Osteocyte (in vitro differentiated cells): ENCODE data around the gene ARHGEF40. TPM values are rescaled to one million over a fixed set of nuclear protein-coding genes. Genes with fewer than 3 reads are reported as not detected.

ENCODE experiments used
- DNase-seq: peaks from one replicate; pipeline ENCODE4 v3.0.0; 2021; ENCODE audit warnings: mixed read lengths; ENCODE audit not compliant: unreplicated experiment; ENCODE audit errors: extremely low spot score
- H3K27ac Mint-ChIP-seq: one replicate; pipeline ENCODE4 v1.8.0; 2021; ENCODE audit warnings: mild to moderate bottlenecking, mixed read lengths; ENCODE audit not compliant: unreplicated experiment
- H3K27me3 Mint-ChIP-seq: one replicate; pipeline ENCODE4 v1.8.0; 2021; ENCODE audit warnings: mixed read lengths; ENCODE audit not compliant: unreplicated experiment
- H3K36me3 Mint-ChIP-seq: one replicate; pipeline ENCODE4 v1.8.0; 2021; ENCODE audit warnings: mixed read lengths; ENCODE audit not compliant: unreplicated experiment
- H3K4me1 Mint-ChIP-seq: one replicate; pipeline ENCODE4 v1.8.0; 2021; ENCODE audit warnings: mixed read lengths; ENCODE audit not compliant: unreplicated experiment
- H3K4me3 Mint-ChIP-seq: one replicate; pipeline ENCODE4 v1.8.0; 2021; ENCODE audit warnings: mild to moderate bottlenecking, moderate library complexity, mixed read lengths; ENCODE audit not compliant: unreplicated experiment
- H3K9me3 Mint-ChIP-seq: one replicate; pipeline ENCODE4 v1.8.0; 2021; ENCODE audit warnings: mixed read lengths; ENCODE audit not compliant: unreplicated experiment
- CTCF ChIP-seq: fragments of 200-600 bp; sonication (generic); IDR thresholded peaks from 2 replicates; pipeline ENCODE4 v1.5.0; 2021; ENCODE audit warnings: antibody characterized with exemption, mild to moderate bottlenecking, moderate library complexity
- total RNA-seq: library from RNA; stranded (reverse); gene quantifications from 2 replicates; pipeline ENCODE4 v1.2.1, GENCODE V29; 2021

Gene ARHGEF40
- total RNA-seq, 1 donor from 2014 or later, result 139 TPM

- no peak for TF ChIP-seq CTCF
- DNase-seq, result no peak
- Mint-ChIP-seq H3K4me1 (peaks cover 4% of the 10 kb centered on the region), H3K4me3 (no peak within 1 kb of the TSS), H3K27ac (no peak within 1 kb of the TSS), H3K9me3 (no peaks in the 10 kb centered on the region), H3K27me3 (peaks cover 38% of the 10 kb centered on the region), H3K36me3 (no peaks in the 10 kb centered on the region)
These were observed 40.2 kb upstream of the ARHGEF40 start, which contains the start of gene TPPP2 for GRCh38 chr14:21029917-21030316. TSS of gene TPPP2 (plus strand) at chr14:21030217. CDS start at chr14:21030582, 365 bp downstream.

DNA sequence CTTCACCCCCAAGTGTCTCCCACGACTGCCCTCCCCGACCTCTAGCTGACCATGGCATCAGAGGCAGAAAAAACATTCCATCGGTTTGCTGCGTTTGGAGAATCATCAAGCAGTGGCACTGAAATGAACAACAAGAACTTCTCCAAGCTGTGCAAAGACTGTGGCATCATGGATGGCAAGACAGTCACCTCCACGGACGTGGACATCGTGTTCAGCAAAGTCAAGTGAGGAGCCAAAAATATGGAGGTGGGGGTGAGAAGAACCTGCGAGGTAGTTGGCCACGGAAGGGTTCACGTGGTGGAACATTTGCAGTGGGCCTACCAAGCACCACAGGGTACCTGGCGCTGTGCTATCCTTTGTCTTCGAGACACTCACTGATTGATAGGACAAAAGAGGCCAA, 39.6 kb upstream of the ARHGEF40 start:
- no peak overlapping the region for H3K4me3 Mint-ChIP-seq
- no peaks in the 10 kb centered on the region for H3K9me3 Mint-ChIP-seq
- H3K27me3 Mint-ChIP-seq, result peaks cover 38% of the 10 kb centered on the region
- H3K4me1 Mint-ChIP-seq, result no peaks in the 10 kb centered on the region
- DNase-seq, result no peak
- TF ChIP-seq CTCF, result no peak
- H3K27ac Mint-ChIP-seq, result no peak overlapping the region
- H3K36me3 Mint-ChIP-seq, result no peaks in the 10 kb centered on the region

DNA sequence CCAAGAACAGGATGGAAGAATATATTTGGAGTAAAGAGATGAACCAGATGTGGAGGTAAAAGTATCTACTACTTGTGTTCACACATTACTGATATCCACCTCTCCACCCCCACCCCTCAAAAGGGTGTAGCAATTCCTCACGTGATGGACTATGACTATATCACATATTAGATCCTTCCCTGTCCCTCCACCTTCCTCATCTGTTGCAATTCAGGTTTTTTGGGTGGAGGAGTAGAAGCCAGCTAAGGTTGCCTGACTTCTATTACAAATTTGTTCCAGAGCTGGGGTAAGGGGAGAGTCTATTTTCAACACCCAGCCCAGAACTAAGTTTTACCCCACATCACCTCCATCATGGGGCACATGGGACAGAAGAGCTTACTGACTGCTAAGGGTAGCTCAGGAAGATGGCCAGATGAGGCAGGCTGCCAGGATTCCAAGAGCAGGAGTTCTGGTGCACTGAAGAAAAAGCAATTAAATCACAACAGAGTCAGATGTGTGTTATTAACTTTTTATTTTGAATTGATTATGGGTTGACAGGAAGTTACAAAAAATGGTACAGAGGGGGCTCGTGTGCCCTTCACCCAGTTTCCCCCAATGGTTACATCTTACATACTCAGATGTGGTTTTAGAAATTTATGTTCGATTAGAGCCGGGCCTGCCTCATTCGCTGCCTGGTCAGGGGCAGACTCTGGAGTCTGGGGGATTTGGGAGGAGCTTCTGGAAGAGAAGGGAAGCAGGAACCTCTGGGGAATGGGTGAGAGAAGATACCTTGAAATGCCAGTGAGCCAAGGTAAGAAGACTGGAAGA, 37.6 kb upstream of the ARHGEF40 start:
- H3K27ac Mint-ChIP-seq, result no peak overlapping the region
- no peaks in the 10 kb centered on the region for H3K36me3 Mint-ChIP-seq
- DNase-seq, result no peak
- H3K4me3 Mint-ChIP-seq, result no peak overlapping the region
- no peak for TF ChIP-seq CTCF
- H3K9me3 Mint-ChIP-seq, result no peaks in the 10 kb centered on the region
- peaks cover 46% of the 10 kb centered on the region for H3K27me3 Mint-ChIP-seq
- no peaks in the 10 kb centered on the region for H3K4me1 Mint-ChIP-seq

GRCh38 chr14:21033133-21033698, 36.9 kb upstream of the ARHGEF40 start:
- H3K36me3 Mint-ChIP-seq, result no peaks in the 10 kb centered on the region
- DNase-seq, result no peak
- peaks cover 52% of the 10 kb centered on the region for H3K27me3 Mint-ChIP-seq
- H3K27ac Mint-ChIP-seq, result no peak overlapping the region
- H3K4me1 Mint-ChIP-seq, result peaks cover under 1% of the 10 kb centered on the region
- no peak overlapping the region for H3K4me3 Mint-ChIP-seq
- H3K9me3 Mint-ChIP-seq, result no peaks in the 10 kb centered on the region
- TF ChIP-seq CTCF, result no peak

DNA sequence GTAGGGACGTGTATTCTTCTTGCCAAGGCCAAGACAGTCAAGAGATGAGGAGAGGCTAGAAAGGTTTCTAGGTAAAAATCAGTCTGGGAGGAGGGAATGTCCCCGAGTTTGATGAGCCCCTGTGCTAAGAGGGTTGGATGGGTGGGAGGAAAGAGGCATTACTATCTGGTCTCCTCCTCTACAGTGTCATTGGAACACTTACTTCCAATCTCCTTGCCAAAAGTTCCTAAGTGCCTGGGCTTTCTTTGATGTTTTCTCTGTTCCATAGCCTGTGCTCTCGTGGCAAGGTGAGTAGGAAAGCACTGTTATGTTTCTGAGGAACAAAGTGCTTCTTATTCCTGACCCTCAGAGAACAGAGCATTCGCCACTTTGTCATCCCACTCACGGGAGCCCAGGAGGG, 35.4 kb upstream of the ARHGEF40 start, which contains the start of gene RNASE13:
Gene RNASE13 (minus strand): TSS at position 101 of the 400 bp plus-strand sequence. CDS start 519 bp downstream, outside the sequence.
- Mint-ChIP-seq H3K4me1 (peaks cover 9% of the 10 kb centered on the region), H3K27ac (no peak within 1 kb of the TSS), H3K36me3 (no peaks in the 10 kb centered on the region), H3K4me3 (no peak within 1 kb of the TSS), H3K27me3 (peaks cover 56% of the 10 kb centered on the region), H3K9me3 (no peaks in the 10 kb centered on the region)
- no peak for DNase-seq
- TF ChIP-seq CTCF, result no peak
